ENCODE results near the gene SSBP1. TPM values are rescaled to one million over a fixed set of nuclear protein-coding genes. Genes with fewer than 3 reads are reported as not detected.
"Not testable (repeated sequence)": the region's sequence is repeated elsewhere in the genome, so short reads cannot be mapped to it uniquely, and the experiment has no call there.

The SSBP1 gene, protein sequence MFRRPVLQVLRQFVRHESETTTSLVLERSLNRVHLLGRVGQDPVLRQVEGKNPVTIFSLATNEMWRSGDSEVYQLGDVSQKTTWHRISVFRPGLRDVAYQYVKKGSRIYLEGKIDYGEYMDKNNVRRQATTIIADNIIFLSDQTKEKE
- total RNA-seq = 111 TPM

DNA sequence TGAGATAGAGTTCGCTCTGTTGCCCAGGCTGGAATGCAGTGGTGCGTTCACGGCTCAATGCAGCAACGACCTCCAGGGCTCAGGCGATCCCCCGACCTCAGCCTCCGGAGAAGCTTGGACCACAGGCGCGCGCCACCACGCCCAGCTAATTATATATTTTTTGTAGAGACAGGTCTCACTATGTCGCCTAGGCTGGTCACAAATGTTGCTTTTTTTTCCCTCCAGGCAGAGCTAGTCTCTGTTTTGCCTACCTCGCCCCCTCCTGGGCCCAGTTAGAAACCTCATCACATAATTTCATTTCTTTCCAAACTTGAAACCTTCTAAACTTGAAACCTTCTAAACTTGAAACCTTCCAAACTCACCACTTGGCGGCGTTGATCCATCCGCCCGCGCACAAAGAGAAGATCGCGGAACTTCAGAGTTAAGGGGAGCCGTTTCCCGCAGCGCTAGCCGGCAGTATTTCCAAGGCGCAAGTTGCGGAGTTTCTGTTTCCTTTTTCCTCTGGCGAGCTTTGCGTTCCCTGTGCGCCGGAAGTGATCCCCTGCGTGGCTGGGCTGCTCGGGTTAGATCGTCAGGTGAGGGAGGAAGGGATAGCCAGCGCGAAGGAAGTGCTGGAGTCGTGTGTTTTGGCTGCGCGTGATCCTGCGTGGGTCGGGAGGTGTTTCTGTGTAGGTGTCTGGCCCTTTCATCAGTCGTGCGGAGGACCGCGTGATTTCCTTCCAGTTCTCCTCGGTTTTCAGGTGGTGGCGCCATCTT, at the start of gene SSBP1:
TSS of gene SSBP1 (plus strand) at position 523 of the 756 bp plus-strand sequence. CDS start 809 bp downstream, outside the sequence.
- DNase-seq = peak; percentile 98

DNA sequence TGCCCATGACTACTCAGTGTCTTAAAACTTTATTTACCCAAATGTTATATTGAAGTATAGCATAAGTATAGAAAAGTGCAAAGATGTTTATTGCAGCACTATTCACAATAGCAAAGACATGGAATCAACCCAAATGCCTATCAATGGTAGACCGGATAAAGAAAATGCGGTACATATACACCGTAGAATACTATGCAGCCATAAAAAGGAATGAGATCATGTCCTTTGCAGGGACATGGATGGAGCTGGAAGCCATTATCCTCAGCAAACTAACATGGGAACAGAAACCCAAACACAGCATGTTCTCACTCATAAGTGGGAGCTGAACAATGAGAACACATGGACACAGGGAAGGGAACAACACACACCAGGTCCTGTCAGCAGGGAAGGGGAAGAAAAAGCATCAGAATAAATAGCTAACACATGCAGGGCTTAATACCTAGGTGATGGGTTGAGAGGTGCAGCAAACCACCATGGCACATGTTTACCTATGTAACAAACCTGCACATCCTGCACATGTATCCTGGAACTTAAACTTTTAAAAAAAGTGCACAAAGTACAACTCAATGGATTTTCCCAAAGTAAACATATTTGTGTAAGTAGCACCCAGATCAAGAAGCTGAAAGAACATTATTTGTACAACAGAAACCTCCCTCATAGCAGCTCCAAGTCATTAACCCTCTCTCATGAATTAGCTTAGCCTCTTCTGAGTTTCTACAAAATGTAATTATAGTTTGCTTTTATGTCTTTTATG, 48.9 kb upstream of the SSBP1 start:
- DNase-seq = not testable (repeated sequence)

DNA sequence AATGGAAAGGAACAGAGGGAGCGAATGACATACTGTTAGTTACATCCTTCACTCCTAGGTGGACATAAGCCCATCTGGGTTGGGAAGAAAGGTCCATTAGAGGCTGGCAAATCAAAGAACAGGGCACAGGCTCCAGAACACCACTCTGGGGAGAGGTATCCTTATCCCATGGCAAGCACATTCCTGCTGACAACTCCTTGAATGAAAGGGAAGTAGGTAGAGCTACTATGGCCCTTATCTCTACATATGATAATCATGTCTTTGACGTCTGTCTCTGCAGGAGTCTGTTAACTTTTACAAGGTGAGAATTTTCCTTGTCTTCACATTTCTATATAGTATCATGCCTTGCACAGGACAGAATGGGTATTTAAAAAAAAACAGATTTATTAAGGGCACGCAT, 46.6 kb upstream of the SSBP1 start:
- DNase-seq = no peak

DNA sequence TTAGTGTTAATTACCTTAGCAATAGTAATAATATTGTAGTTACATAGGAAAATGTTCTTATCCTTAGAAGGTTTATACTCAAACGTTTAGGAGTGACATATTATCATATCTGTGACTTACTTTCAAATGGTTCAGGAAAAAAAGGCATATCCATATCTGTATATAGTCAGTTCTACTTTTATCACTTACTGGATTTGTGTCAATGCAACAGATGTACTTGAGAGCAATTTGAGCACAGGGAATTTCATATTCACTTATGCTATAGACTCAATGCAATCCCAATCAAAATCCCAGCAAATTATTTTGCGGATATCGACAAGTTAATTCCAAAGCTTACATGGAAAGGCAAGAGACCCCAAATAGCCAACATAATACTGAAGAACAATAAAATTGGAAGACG, 46.2 kb upstream of the SSBP1 start:
- DNase-seq = no peak

DNA sequence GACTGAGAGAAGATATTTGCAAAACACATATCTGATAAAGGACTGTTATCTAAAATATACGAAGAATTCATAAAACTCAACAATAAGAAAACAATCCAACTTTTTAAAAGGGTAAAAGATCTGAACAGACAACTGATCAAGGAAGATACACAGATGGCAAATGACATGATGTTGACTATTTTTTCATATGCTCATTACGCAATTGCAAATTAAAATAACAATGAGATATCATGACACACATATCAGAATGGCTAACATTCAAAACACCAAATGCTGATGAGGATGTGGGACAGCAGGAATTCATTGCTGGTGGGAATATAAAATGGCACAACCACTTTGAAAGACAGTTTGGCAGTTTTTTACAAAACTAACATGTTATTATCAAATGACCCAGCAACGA, 45.1 kb upstream of the SSBP1 start:
- no peak for DNase-seq

DNA sequence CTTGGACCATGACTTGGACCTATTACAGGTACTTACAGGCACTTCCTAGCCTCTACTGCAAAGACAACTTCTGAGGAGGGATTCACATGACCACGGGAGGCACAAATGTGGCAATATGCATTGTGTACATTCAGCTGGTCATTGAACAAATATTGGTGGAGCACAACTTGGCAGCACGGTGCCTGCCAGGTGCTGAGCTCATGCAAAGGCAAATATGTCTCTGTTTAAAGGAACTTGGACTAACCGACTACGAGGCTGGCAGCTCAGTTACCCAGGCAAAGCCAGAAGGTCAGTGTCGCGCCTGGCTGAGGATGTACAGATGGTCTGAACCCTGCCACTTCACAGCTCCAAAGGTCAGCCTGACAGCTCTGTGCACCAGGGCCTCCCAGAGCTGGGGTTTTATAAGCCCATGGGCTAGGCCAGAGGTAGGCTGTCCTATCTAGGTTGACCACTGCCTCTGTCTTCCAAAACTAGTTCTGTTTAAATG, 42.3 kb upstream of the SSBP1 start:
- DNase-seq = no peak

DNA sequence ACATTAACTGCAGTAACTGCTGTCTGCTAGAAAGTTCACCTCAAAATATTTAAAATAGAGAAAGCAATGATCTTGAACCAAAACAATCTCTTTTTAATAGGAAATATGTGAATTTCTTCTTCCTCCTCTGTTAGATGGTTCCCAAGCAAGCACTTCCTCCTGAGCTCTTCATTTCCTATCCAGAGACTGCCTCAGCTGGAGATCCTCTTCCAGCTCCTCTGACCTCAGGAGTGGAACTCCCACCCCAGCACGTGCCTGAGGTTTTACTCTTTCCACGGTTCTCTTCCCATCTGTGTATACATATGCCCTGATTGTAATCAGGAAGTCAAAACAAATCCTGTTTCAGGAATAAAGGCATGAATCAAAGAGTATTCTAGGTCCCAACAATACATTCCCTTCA, 41.8 kb upstream of the SSBP1 start:
- no peak for DNase-seq

DNA sequence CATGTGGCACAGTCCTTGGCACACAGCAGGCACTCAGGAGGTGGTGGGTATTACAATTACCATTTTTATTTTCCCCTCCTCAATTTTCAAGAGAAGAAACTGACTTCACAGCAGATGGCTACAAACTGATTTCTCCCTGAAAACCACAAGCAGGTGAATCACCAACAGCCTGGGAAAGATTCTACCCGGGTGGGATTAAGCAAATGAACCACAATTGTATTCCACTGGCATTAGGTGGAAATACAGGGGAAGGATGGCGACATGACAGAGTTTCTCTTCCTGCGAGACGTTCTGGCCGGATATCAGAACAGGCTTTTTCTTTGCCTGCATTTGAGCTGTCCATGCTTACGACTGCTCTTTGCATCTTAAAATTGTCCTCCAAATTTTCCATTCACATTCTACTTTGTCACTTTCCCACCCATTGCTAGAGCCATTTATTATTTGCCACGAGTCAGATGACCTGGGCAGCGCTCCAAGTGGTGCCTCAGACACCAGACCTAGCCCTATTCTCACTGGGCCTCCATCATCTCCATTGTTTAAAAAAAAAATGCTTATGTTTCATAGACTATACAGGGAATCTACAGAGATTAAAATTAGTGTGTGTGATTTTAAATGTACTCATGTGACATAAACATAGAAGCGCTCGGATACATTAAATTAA, 40.8 kb upstream of the SSBP1 start:
- DNase-seq = no peak

DNA sequence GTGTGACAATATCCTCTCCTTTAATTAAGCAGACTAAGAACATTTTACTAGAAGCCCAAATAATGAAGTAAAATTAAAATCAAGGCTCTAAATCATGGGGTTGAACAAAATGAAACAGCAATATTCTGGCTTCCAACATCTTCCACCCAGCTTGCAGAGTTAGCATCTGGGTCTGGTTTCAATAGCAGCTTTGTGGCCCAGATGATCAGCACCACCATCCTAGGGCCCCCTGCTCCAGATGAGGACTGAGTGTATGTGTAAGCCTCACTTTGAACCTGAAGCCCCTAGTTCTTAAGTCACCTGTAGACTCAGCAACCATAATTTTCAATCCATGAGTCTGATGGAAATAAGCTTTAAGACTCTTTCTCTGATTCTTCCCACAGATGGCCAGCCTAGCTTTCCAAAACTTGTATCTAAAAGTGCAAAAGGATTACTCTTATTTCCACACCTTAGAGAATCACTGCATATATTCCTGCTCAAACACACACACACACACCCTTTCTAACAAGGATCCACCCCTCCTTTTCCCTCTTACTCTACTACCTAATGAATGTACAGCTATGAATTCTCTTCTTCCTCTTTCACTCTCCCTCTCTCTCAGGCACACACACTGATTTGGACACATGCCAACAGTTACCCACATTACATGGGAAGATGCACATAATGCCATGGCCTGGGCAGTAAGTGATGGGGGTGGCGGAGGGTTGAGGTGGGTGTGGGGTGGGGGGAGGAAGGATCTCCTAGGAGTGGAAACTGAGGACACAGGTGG, 39.7 kb upstream of the SSBP1 start:
- no peak for DNase-seq

DNA sequence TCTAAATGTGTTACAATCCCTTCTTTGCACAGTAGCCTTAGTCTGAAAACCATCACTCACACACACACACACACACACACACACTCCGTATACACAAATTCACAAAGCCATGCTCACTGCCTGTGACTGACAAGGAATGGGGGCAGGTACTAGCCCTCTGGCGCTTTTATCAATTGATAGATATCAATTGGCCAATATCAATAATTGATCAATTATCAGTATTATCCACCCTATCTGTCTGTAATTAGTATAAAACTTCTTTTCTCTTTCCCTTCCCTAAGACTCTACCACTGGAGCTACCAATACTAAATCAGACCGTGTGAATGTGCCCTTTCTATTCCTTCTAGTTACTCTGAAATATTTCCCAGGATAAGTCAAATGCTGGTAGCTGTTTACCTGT, 38.3 kb upstream of the SSBP1 start:
- no peak for DNase-seq

DNA sequence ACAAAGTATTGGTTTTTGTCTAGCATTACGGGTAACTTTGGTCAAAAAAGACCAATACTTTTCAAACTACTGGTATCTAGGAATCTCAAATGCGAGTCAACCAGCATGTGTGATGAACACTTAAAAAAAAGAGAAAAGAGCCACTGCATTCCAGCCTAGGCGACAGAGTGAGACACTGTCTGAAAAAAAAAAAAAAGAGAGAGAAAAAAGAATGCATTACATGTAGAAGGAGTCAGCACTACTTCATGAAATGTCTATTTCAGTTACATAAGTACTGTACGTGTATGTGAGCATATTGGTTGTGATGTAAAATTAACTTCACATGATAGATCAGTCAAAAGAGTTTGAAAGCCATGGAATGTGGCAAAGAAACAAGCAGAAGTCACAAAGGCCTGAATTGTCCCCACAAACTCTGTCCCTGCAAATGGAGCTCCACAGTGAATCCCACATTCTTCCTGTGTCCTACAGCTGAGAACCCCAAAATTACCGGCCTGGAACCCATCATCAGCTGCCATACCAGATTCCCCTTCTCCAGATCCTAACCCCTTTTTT, 37.8 kb upstream of the SSBP1 start:
- DNase-seq = no peak

DNA sequence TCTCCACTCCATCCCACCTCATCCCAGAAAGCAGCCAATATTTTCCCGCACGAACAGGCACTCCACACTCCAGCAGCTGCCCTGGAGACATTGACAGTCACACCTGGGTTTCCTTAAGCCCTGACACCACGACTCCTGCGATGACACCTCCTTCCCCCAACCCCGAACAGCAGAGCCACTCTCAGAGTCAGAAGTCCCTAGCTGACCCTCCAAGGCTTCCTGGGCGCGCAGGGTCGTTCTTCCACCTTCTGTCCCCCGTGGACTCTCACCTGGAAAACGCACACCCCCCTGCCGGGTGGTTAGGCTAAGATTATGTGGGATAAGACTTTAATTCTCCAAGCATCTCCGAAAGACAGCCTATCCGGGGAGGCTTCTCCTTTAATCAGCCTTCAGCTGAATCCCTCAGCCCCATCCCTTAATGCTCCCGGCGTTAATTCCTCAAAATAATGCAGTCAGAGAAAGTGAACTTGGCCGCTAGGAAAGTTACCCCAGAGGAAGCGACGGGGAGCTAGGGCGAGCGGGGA, 37.2 kb upstream of the SSBP1 start:
- DNase-seq = peak; percentile 8

DNA sequence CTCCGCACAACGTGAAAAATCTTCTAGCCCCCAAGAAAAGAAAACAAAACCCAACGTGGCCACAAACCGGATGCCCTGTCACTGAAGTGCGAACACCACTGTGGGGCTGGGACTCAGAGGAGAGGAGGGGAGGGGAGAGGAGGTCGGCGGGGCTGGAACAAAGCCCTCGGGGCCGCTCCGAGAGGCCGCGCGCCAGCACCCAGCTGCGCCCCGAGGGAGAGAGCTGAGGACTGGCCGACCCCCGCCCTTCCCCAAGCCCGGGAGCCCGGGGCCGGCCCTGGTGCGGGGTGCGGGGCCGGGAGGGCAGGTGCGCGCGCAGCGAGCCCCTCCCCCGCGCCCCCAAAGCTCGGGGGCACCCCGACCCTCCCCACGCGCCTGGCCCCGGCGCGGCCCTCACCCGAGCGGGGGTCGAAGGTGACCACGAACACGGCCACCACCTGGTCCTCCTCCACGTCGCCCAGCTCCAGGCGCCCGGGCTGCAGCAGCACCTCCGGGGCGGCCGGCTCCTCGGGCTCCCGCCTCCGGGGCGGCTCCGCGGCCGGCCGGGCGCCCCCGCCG, 36.6 kb upstream of the SSBP1 start:
- DNase-seq = peak; percentile 28

DNA sequence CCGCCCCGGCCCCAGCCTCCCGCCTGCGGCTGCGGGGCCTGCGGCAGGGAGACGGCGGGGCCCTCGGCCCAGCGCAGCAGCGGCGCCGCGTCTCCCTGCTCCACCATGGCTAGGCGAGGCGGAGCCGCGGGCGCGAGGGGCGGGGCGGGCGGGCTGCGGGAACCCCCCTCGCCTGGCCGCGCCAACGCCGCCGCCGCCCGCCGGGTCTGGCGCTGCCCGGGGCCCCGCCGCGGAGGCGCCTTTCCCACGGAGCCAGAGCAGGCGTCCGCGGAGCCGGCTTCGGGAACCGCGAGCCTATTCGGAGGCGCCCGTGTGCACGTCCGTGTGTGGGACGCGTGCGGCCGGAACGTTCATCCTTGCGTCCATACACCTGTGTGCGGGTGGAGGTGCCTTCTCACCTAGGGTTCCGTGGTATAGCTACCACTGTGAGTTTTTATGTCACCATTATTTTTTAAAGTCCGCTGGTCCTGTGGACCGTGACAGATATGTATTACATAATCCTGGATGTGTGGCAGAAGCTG, 36.1 kb upstream of the SSBP1 start, which contains the start of gene DENND11:
TSS of gene DENND11 (minus strand) at position 120 of the 521 bp plus-strand sequence. CDS start at position 107, 13 bp downstream.
- peak; percentile 67 for DNase-seq

DNA sequence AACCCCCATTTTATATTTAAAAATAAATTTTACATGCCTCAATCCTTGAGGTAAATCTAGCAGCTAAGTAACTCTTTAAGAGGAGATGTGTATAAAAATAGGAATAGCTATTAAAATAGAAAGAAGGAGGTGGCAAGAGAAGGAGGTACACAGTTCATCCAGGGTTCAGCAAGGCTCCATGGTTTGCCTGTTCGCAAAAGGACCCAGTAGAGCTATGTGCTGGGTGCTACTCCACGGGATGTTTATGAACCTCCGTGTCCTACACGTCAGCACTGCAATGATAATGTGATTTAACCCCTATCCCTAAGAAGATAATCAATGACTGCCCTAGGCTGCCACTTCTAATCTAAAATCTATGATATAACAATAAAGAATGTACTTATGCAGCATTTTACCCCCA, 35.3 kb upstream of the SSBP1 start:
- no peak for DNase-seq

DNA sequence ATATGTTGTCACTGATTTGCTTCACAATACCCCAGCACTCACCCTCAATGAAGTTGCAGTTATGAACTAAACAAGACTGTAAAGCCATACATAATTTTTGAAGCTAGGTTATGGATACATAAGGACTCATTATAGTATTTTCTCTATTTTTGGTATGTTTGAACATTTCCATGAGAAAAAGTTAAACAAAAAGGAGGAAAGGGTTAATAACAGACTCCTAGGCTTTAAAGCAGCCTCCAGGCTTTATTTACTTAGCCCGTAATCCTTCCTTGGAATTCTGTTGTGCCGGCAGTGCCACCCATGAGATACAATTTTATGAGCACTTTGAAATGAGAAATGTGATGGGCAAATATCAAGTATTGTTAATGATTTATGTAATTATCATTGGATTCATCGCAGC, 34.0 kb upstream of the SSBP1 start:
- no peak for DNase-seq

DNA sequence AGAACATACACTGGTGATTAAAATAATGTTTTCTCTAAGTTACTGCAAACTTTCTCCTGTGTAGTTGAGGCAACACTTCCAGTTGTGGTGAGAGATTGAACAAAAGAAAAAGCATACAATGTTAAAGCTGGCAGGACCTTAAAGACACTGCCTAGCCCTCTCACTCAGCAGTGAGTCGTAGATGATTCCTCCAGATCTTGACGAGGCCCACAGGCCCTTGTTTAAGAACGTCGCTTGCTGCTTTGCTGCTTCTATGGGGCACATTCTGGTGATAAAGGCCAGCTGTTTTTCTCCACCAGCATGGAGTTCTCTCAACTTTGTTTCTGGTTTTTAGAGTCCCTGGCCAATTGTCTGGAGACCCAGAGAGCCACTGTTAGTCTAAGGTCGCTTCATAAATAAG, 33.4 kb upstream of the SSBP1 start:
- DNase-seq = no peak

DNA sequence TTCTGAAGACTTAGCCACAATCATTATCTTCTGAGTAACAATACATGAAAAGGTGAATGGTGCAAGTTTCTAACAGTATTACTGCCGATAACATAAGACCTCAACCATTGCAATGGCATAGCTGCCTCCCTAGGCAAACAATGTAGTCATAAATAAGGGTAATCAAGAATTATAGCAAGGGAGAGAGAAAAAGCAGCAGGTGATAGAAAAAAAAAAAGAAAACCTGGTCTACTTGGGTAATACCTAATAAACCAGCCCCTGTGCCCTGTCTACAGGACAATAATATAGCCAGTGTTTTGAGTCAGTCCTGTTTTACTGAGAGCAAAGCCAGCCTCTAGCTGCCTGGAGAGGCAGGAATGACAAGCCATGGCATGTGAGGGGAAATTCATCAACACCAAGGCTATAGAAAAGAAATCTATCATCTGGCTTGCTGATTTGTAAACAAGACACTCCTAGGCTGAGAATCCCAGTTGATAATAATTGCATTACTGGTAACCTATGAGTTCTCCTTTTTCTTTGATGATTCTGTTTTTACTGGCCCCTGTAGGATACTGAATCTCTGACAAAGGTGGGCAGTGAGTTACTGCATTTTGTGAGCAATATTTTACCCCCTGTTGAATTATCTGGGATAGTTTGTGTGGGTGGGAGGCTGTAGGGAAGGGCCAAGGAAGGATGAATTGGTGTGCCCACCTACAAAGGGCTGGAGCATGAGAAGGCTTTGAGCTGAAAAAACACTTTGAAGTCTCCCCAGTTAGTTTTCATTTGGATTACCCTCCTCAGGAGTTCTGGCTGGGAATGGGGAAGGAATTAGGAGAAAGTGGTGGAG, 31.7 kb upstream of the SSBP1 start:
- no peak for DNase-seq

DNA sequence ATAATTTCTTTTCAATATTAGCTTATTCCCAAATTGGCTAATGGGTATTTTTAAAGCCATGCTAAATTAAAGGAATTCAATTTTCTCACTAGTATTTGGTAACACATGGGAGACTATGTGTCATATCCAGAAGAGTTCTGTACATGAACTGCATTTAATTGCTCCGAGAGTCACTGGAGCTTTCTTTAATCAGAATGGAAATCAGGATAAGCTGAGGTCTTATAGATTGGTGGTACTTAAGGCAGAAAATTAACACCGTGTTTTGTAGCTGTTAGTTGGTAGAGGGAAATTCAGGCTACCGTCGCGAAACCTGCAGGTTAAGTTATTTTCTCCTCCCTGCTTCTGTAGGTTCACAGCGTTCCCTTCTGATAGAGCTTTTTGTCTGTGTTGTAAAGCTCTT, 29.8 kb upstream of the SSBP1 start, which contains the start of gene WEE2:
TSS of gene WEE2 (plus strand) at position 3 of the 400 bp plus-strand sequence. CDS start 406 bp downstream, outside the sequence.
- DNase-seq = no peak

DNA sequence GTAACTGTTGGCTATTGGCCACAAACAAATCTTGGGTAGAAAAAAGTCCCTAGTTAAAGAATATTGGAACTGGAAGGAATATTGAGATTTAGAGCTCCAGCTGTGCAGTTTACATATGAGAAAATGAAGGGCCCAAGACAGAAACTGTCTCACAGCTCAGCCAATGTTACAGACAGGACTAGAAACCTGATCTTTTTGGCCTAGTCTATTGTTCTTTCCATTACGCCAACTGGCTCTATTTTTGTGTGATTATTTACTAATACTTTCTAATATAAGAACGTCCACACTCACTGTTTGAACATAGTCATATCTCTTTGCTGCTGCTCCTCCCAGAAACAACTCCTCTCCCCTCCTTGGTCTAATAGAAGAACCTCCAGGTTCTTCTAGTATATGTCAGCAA, 28.8 kb upstream of the SSBP1 start:
- DNase-seq = no peak
